A673 (cell line): Measurements from ENCODE around the gene JCAD. TPM values are rescaled to one million over a fixed set of nuclear protein-coding genes. Genes with fewer than 3 reads are reported as not detected.

Experiments
- BruUV-seq: library from RNA; stranded (reverse); fragments of 400-500 nt; replicated peaks from 2 replicates; lab custom pipeline; 2021; lab: Mats Ljungman, UMichigan
- CTCF ChIA-PET: fragments of 300-600 bp; sonication (Branson Sonifier 250); formaldehyde crosslinking; loops from one replicate; lab custom pipeline; 2022; ENCODE audit warnings: antibody characterized with exemption; lab: Charles Lee
- POLR2A ChIA-PET: fragments of 300-600 bp; sonication (Branson Sonifier 250); formaldehyde crosslinking; loops from one replicate; lab custom pipeline; 2022; ENCODE audit warnings: antibody characterized with exemption; ENCODE audit not compliant: low non-redundant PET; lab: Charles Lee
- DNase-seq: peaks from one replicate; pipeline ENCODE4 v3.0.0-alpha.2; 2015; ENCODE audit warnings: low spot score
- H3K27ac ChIP-seq: fragments of 200-600 bp; sonication (generic); 2 replicates; pipeline ENCODE4 v1.5.1; 2016; ENCODE audit warnings: mixed run types, low read depth, mild to moderate bottlenecking, mixed read lengths, antibody characterized with exemption, low read length; ENCODE audit not compliant: poor library complexity, severe bottlenecking
- H3K27me3 ChIP-seq: fragments of 200-600 bp; sonication (generic); replicated peaks from 2 replicates; pipeline ENCODE4 v1.6.1; 2017; ENCODE audit warnings: mixed run types, low read depth, mild to moderate bottlenecking, mixed read lengths, antibody characterized with exemption, low read length; ENCODE audit not compliant: insufficient read depth, poor library complexity
- H3K36me3 ChIP-seq: fragments of 200-600 bp; sonication (generic); 2 replicates; pipeline ENCODE4 v1.6.1; 2016; ENCODE audit warnings: mixed run types, mild to moderate bottlenecking, mixed read lengths, antibody characterized with exemption, low read length; ENCODE audit not compliant: insufficient read depth, poor library complexity, severe bottlenecking
- H3K4me1 ChIP-seq: fragments of 200-600 bp; sonication (generic); 2 replicates; pipeline ENCODE4 v1.6.1; 2017; ENCODE audit warnings: mixed run types, mild to moderate bottlenecking, mixed read lengths, antibody characterized with exemption, low read length; ENCODE audit not compliant: insufficient read depth, poor library complexity, severe bottlenecking
- H3K4me3 ChIP-seq: fragments of 200-600 bp; sonication (generic); 2 replicates; pipeline ENCODE4 v1.5.1; 2016; ENCODE audit warnings: low read depth, mixed run types, mild to moderate bottlenecking, mixed read lengths, low read length; ENCODE audit not compliant: poor library complexity, severe bottlenecking
- H3K9me3 ChIP-seq: fragments of 200-600 bp; sonication (generic); 2 replicates; pipeline ENCODE4 v1.6.1; 2016; ENCODE audit warnings: mixed run types, low read depth, mild to moderate bottlenecking, mixed read lengths, antibody characterized with exemption, low read length; ENCODE audit not compliant: poor library complexity, severe bottlenecking
- CTCF ChIP-seq: fragments of 300-800, 200-600 bp; sonication (generic); conservative IDR thresholded peaks from 2 replicates; pipeline ENCODE4 v1.5.1; 2017; ENCODE audit warnings: low read depth, mild to moderate bottlenecking, antibody characterized with exemption, low read length, moderate library complexity, mixed read lengths
- EZH2 ChIP-seq: fragments of 200-600 bp; sonication (generic); IDR thresholded peaks from 2 replicates; pipeline ENCODE4 v1.6.1; 2017; ENCODE audit warnings: borderline replicate concordance, low read depth, mild to moderate bottlenecking, mixed read lengths, antibody characterized with exemption, low read length; ENCODE audit not compliant: poor library complexity, severe bottlenecking
- intact Hi-C: fragments of 100-400 bp; cut with micrococcal nuclease; formaldehyde crosslinking; loops from one replicate; pipeline ENCODE4 v1.10.0; 2022; ENCODE audit not compliant: unreplicated experiment
- total RNA-seq: library from RNA; stranded (reverse); gene quantifications from 2 replicates; pipeline ENCODE4 v1.2.3, GENCODE V29; 2021

Gene JCAD
- total RNA-seq, 1 experiment from 2014 or later = 65.8 TPM

GRCh38 chr10:30070001-30070685 lies 10.8 kb upstream of the JCAD start:
- TF ChIP-seq EZH2 (no peak), CTCF (no peak)
- Histone ChIP-seq H3K36me3 (no peaks in the 10 kb centered on the region), H3K27me3 (no peaks in the 10 kb centered on the region), H3K27ac (peak overlapping the region; percentile 96), H3K4me3 (no peak overlapping the region), H3K4me1 (peaks cover 61% of the 10 kb centered on the region), H3K9me3 (no peaks in the 10 kb centered on the region)
- ChIA-PET CTCF (no interaction called here), POLR2A (no interaction called here)
- intact Hi-C loops = no loop called here
- peak; percentile 57 for DNase-seq
- BruUV-seq = no TSS peak

GRCh38 chr10:30068492-30069223 lies 9.3 kb upstream of the JCAD start:
- no peaks in the 10 kb centered on the region for H3K36me3 ChIP-seq
- no peak overlapping the region for H3K4me3 ChIP-seq
- TF ChIP-seq CTCF = no peak
- no peak for TF ChIP-seq EZH2
- ChIA-PET CTCF (no interaction called here), POLR2A (no interaction called here)
- peak overlapping the region; percentile 21 for H3K27ac ChIP-seq
- peaks cover 46% of the 10 kb centered on the region for H3K4me1 ChIP-seq
- no TSS peak for BruUV-seq
- intact Hi-C loops = no loop called here
- H3K27me3 ChIP-seq = no peaks in the 10 kb centered on the region
- no peaks in the 10 kb centered on the region for H3K9me3 ChIP-seq
- no peak for DNase-seq

GRCh38 chr10:30063099-30063498 lies 3.7 kb upstream of the JCAD start:
- intact Hi-C loops = no loop called here
- H3K36me3 ChIP-seq = no peaks in the 10 kb centered on the region
- ChIA-PET POLR2A (no interaction called here), CTCF (no interaction called here)
- no peak for TF ChIP-seq EZH2
- no peak for TF ChIP-seq CTCF
- BruUV-seq = no TSS peak
- no peak overlapping the region for H3K4me3 ChIP-seq
- H3K27me3 ChIP-seq = no peaks in the 10 kb centered on the region
- H3K9me3 ChIP-seq = no peaks in the 10 kb centered on the region
- peaks cover 33% of the 10 kb centered on the region for H3K4me1 ChIP-seq
- H3K27ac ChIP-seq = no peak overlapping the region
- DNase-seq = no peak
